ENCODE data around the gene RBM27.
"Not testable (repeated sequence)": the region's sequence is repeated elsewhere in the genome, so short reads cannot be mapped to it uniquely, and the experiment has no call there.

Gene RBM27

DNA sequence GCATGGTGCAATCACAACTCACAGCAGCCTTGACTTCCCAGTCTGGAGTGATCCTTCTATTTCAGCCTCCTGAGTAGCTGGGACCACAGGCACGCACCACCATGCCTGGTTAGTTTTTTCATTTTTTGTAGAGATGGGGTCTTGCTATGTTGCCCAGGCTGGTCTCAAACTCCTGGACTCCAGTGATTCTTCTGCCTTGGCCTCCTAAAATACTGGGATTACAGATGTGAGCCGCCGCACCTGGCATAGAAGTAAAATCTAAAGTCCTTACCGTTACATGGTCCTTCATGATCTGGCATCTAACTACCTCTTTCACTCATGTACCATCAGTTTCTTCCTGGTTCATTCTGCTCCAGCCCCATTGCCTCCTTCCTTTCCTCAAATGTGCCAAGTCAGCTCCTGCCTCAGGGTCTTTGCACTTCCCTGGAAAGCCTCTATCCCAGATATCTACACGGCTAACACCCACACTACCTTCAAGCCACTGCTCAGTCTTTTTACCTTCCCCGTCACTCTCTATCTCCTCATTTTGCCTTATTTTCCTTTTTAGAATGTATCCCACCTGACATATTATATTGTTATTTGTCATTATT is 6.9 kb upstream of the RBM27 start:
- H3K4me3 ChIP-seq (ENCODE audit: insufficient read depth in 1 of 2, low read depth in 1 of 2, low read length in 2 of 2) = no peak overlapping the region
- no peak overlapping the region for H3K4ac ChIP-seq (ENCODE audit: low read depth in 1 of 2, low read length in 2 of 2)
- H3K4me2 ChIP-seq (ENCODE audit: low read length, poor library complexity, severe bottlenecking) = no peak overlapping the region
- H3K36me3 ChIP-seq (ENCODE audit: control insufficient read depth in 1 of 2, insufficient read depth in 2 of 2, low read depth in 1 of 2, low read length in 2 of 2) = no peaks in the 10 kb centered on the region
- no peak overlapping the region for H2AK5ac ChIP-seq (ENCODE audit: low read length, severe bottlenecking)
- no peak overlapping the region for H2BK12ac ChIP-seq (ENCODE audit: low read length in 2 of 2)
- H3K27ac ChIP-seq (ENCODE audit: low read length, poor library complexity, severe bottlenecking) = no peak overlapping the region
- H4K8ac ChIP-seq (ENCODE audit: low read length) = no peak overlapping the region
- no peak overlapping the region for H2BK15ac ChIP-seq (ENCODE audit: low read depth, poor library complexity, severe bottlenecking)
- no peak overlapping the region for H2BK120ac ChIP-seq (ENCODE audit: low read depth, low read length)
- H3K27me3 ChIP-seq (ENCODE audit: control insufficient read depth in 1 of 2, insufficient read depth in 1 of 2, low read length in 2 of 2) = no peaks in the 10 kb centered on the region
- peaks cover under 1% of the 10 kb centered on the region for H3K4me1 ChIP-seq (ENCODE audit: control insufficient read depth, insufficient read depth, low read depth, low read length)
- H2AFZ ChIP-seq (ENCODE audit: low read depth, low read length) = no peak overlapping the region
- H3K79me1 ChIP-seq (replicated peaks; ENCODE audit: low read length, poor library complexity, severe bottlenecking) = no peaks in the 10 kb centered on the region
- no peak for DNase-seq
- H3K23ac ChIP-seq (ENCODE audit: low read length in 2 of 2) = no peak overlapping the region
- H3K9me3 ChIP-seq (ENCODE audit: control insufficient read depth, low read length) = no peaks in the 10 kb centered on the region
- H3K14ac ChIP-seq (ENCODE audit: low read length in 2 of 2) = no peak overlapping the region
- no peak overlapping the region for H4K91ac ChIP-seq (ENCODE audit: low read length)
- 90% methylated on average over 6 of the region's 6 CpGs for WGBS
- H3K9ac ChIP-seq (ENCODE audit: low read length) = no peak overlapping the region
- no peak overlapping the region for H3K18ac ChIP-seq (ENCODE audit: low read depth in 1 of 2, low read length in 2 of 2)
- H2BK5ac ChIP-seq (ENCODE audit: low read depth, low read length, poor library complexity, severe bottlenecking) = no peak overlapping the region

DNA sequence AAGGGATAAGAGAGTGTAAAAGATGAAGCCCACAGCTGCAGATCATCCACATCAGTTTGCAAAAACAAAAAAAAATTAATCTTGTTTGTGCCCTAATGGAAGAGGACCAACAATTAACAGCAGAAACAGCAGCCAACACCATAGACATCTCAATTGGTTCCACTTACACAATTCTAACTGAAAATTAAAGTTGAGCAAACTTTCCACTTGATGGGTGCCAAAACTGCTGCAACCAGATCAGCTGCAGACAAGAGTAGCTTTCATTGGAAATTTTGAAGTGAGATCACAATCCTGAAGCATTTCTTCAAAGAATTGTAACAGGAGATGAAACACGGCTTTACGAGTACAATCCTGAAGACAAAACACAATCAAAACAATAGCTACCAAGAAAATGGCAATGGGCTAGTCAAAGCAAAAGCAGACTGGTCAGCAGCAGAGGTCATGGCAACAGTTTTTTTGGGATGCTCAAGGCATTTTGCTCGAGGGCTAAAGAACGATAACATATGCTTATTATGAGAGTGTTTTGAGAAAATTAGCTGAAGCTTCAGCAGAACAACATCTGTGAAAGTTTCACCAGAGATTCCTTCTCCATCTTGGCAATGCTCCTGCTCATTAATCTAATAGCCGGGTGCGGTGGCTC is 4.1 kb upstream of the RBM27 start:
- H4K8ac ChIP-seq (ENCODE audit: low read length) = no peak overlapping the region
- H3K4me3 ChIP-seq (ENCODE audit: insufficient read depth in 1 of 2, low read depth in 1 of 2, low read length in 2 of 2) = no peak overlapping the region
- H3K18ac ChIP-seq (ENCODE audit: low read depth in 1 of 2, low read length in 2 of 2) = no peak overlapping the region
- H3K23ac ChIP-seq (ENCODE audit: low read length in 2 of 2) = no peak overlapping the region
- 92% methylated on average over 6 of the region's 6 CpGs for WGBS
- no peaks in the 10 kb centered on the region for H3K9me3 ChIP-seq (ENCODE audit: control insufficient read depth, low read length)
- H2AFZ ChIP-seq (ENCODE audit: low read depth, low read length) = no peak overlapping the region
- H3K4me2 ChIP-seq (ENCODE audit: low read length, poor library complexity, severe bottlenecking) = no peak overlapping the region
- H2BK12ac ChIP-seq (ENCODE audit: low read length in 2 of 2) = no peak overlapping the region
- no peaks in the 10 kb centered on the region for H3K79me1 ChIP-seq (replicated peaks; ENCODE audit: low read length, poor library complexity, severe bottlenecking)
- H2BK5ac ChIP-seq (ENCODE audit: low read depth, low read length, poor library complexity, severe bottlenecking) = no peak overlapping the region
- H2BK120ac ChIP-seq (ENCODE audit: low read depth, low read length) = no peak overlapping the region
- no peak overlapping the region for H2BK15ac ChIP-seq (ENCODE audit: low read depth, poor library complexity, severe bottlenecking)
- no peak overlapping the region for H4K91ac ChIP-seq (ENCODE audit: low read length)
- H3K27me3 ChIP-seq (ENCODE audit: control insufficient read depth in 1 of 2, insufficient read depth in 1 of 2, low read length in 2 of 2) = no peaks in the 10 kb centered on the region
- no peak overlapping the region for H3K9ac ChIP-seq (ENCODE audit: low read length)
- H2AK5ac ChIP-seq (ENCODE audit: low read length, severe bottlenecking) = no peak overlapping the region
- no peaks in the 10 kb centered on the region for H3K36me3 ChIP-seq (ENCODE audit: control insufficient read depth in 1 of 2, insufficient read depth in 2 of 2, low read depth in 1 of 2, low read length in 2 of 2)
- no peak for DNase-seq
- H3K14ac ChIP-seq (ENCODE audit: low read length in 2 of 2) = no peak overlapping the region
- no peak overlapping the region for H3K4ac ChIP-seq (ENCODE audit: low read depth in 1 of 2, low read length in 2 of 2)
- peaks cover 2% of the 10 kb centered on the region for H3K4me1 ChIP-seq (ENCODE audit: control insufficient read depth, insufficient read depth, low read depth, low read length)
- H3K27ac ChIP-seq (ENCODE audit: low read length, poor library complexity, severe bottlenecking) = no peak overlapping the region

DNA sequence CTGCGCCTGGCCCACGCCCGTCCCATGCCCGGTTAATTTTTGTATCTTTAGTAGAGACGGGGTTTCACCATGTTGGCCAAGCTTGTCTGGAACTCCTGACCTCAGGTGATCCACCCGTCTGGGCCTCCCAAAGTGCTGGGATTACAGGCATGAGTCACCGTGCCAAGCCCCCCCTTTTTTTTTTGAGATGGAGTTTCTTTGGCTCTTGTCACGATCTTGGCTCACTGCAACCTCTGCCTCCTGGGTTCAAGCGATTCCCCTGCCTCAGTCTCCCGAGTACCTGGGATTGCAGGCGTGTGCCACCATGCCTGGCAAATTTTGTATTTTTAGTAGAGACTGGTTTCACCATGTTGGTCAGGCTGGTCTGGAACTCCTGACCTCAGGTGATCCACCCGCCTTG is 1.6 kb upstream of the RBM27 start:
- H3K4me2 ChIP-seq (ENCODE audit: low read length, poor library complexity, severe bottlenecking); H3K4ac ChIP-seq (ENCODE audit: low read depth in 1 of 2, low read length in 2 of 2); H3K27ac ChIP-seq (ENCODE audit: low read length, poor library complexity, severe bottlenecking); H2BK5ac ChIP-seq (ENCODE audit: low read depth, low read length, poor library complexity, severe bottlenecking); H2BK120ac ChIP-seq (ENCODE audit: low read depth, low read length); H3K36me3 ChIP-seq (ENCODE audit: control insufficient read depth in 1 of 2, insufficient read depth in 2 of 2, low read depth in 1 of 2, low read length in 2 of 2); H2AK5ac ChIP-seq (ENCODE audit: low read length, severe bottlenecking); H3K4me1 ChIP-seq (ENCODE audit: control insufficient read depth, insufficient read depth, low read depth, low read length); H3K18ac ChIP-seq (ENCODE audit: low read depth in 1 of 2, low read length in 2 of 2); H3K9me3 ChIP-seq (ENCODE audit: control insufficient read depth, low read length); H4K8ac ChIP-seq (ENCODE audit: low read length); H3K23ac ChIP-seq (ENCODE audit: low read length in 2 of 2); H2BK15ac ChIP-seq (ENCODE audit: low read depth, poor library complexity, severe bottlenecking); H4K91ac ChIP-seq (ENCODE audit: low read length); H3K14ac ChIP-seq (ENCODE audit: low read length in 2 of 2); DNase-seq; H2AFZ ChIP-seq (ENCODE audit: low read depth, low read length); H3K79me1 ChIP-seq (replicated peaks; ENCODE audit: low read length, poor library complexity, severe bottlenecking); H3K27me3 ChIP-seq (ENCODE audit: control insufficient read depth in 1 of 2, insufficient read depth in 1 of 2, low read length in 2 of 2); H3K9ac ChIP-seq (ENCODE audit: low read length); H2BK12ac ChIP-seq (ENCODE audit: low read length in 2 of 2); H3K4me3 ChIP-seq (ENCODE audit: insufficient read depth in 1 of 2, low read depth in 1 of 2, low read length in 2 of 2): not testable (repeated sequence)
- WGBS = 92% methylated on average over 12 of the region's 12 CpGs

DNA sequence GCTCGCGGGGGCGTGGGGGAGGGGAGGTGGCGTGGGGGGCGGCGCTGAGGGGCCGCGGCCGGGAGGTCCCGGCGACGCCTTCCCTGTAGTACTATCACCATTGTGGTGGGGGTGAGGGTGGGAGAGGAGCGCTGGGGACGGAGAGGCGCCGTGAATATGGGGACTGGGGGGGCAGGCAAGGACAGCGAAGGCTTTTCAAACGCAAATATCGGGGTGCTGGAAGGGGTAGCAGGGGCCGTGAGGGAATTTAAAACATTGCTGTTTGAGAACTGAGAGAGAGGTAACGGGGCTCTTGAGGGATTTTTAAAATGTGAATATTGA is 427 bp downstream of the RBM27 start:
- Histone ChIP-seq H3K9ac (ENCODE audit: low read length) (peak overlapping the region; percentile 94), H3K18ac (ENCODE audit: low read depth in 1 of 2, low read length in 2 of 2) (peak overlapping the region in 1 of 2 experiments; percentile 99)
- 2% methylated on average over 19 of the region's 21 CpGs for WGBS

More for the DNA sequence above, 427 bp downstream of the RBM27 start:
- peak overlapping the region in 1 of 2 experiments; percentile 81 for H3K14ac ChIP-seq (ENCODE audit: low read length in 2 of 2)
- peak overlapping the region; percentile 85 to 86 for H3K4me3 ChIP-seq (ENCODE audit: insufficient read depth in 1 of 2, low read depth in 1 of 2, low read length in 2 of 2)
- H3K27me3 ChIP-seq (ENCODE audit: control insufficient read depth in 1 of 2, insufficient read depth in 1 of 2, low read length in 2 of 2) = no peaks in the 10 kb centered on the region
- H2AFZ ChIP-seq (ENCODE audit: low read depth, low read length) = peak overlapping the region; percentile 42
- H2BK120ac ChIP-seq (ENCODE audit: low read depth, low read length) = no peak overlapping the region
- peak overlapping the region; percentile 72 for H3K4me2 ChIP-seq (ENCODE audit: low read length, poor library complexity, severe bottlenecking)
- H2BK5ac ChIP-seq (ENCODE audit: low read depth, low read length, poor library complexity, severe bottlenecking) = no peak overlapping the region
- no peak overlapping the region for H2AK5ac ChIP-seq (ENCODE audit: low read length, severe bottlenecking)
- peak overlapping the region in 1 of 2 experiments; percentile 61 for H3K4ac ChIP-seq (ENCODE audit: low read depth in 1 of 2, low read length in 2 of 2)
- H3K9me3 ChIP-seq (ENCODE audit: control insufficient read depth, low read length) = no peaks in the 10 kb centered on the region
- no peak overlapping the region for H2BK12ac ChIP-seq (ENCODE audit: low read length in 2 of 2)
- peaks cover 8% of the 10 kb centered on the region for H3K4me1 ChIP-seq (ENCODE audit: control insufficient read depth, insufficient read depth, low read depth, low read length)
- H4K8ac ChIP-seq (ENCODE audit: low read length) = no peak overlapping the region
- no peak overlapping the region for H2BK15ac ChIP-seq (ENCODE audit: low read depth, poor library complexity, severe bottlenecking)
- no peak for DNase-seq
- H4K91ac ChIP-seq (ENCODE audit: low read length) = peak overlapping the region; percentile 61
- H3K23ac ChIP-seq (ENCODE audit: low read length in 2 of 2) = no peak overlapping the region
- H3K79me1 ChIP-seq (replicated peaks; ENCODE audit: low read length, poor library complexity, severe bottlenecking) = no peaks in the 10 kb centered on the region
- H3K36me3 ChIP-seq (ENCODE audit: control insufficient read depth in 1 of 2, insufficient read depth in 2 of 2, low read depth in 1 of 2, low read length in 2 of 2) = no peaks in the 10 kb centered on the region
- H3K27ac ChIP-seq (ENCODE audit: low read length, poor library complexity, severe bottlenecking) = no peak overlapping the region
